H9 (cell line): ENCODE results near the gene PROK1. TPM values are rescaled to one million over a fixed set of nuclear protein-coding genes. Genes with fewer than 3 reads are reported as not detected.
A peak's percentile ranks its signal among the peaks of the same experiment; 100 is the strongest.
"Not testable (repeated sequence)": the region's sequence is repeated elsewhere in the genome, so short reads cannot be mapped to it uniquely, and the experiment has no call there.

Experiments used
- DNase-seq: peaks from one replicate; pipeline ENCODE4 v3.0.0-alpha.2; 2017
- H2AFZ ChIP-seq: one replicate; pipeline ENCODE4 v1.6.1; 2013; ENCODE audit warnings: mild to moderate bottlenecking, low read length, control low read depth, moderate library complexity
- H2AK5ac ChIP-seq: 2 replicates; pipeline ENCODE4 v1.6.1; 2013; ENCODE audit warnings: low read length, control low read depth, mixed read lengths; ENCODE audit not compliant: insufficient read length
- H2BK120ac ChIP-seq: one replicate; pipeline ENCODE4 v1.6.1; 2013; ENCODE audit warnings: low read depth, mild to moderate bottlenecking, low read length, control low read depth, inconsistent platforms; ENCODE audit not compliant: poor library complexity, severe bottlenecking
- H2BK12ac ChIP-seq: 2 replicates; pipeline ENCODE4 v1.6.1; 2013; ENCODE audit warnings: low read length, control low read depth, mixed read lengths, low read depth; ENCODE audit not compliant: insufficient read length
- H2BK15ac ChIP-seq: 2 replicates; pipeline ENCODE4 v1.6.1; 2013; ENCODE audit warnings: low read depth, low read length, control low read depth
- H2BK20ac ChIP-seq: one replicate; pipeline ENCODE4 v1.6.1; 2013; ENCODE audit warnings: low read depth, mild to moderate bottlenecking, low read length, control low read depth, inconsistent platforms; ENCODE audit not compliant: poor library complexity, severe bottlenecking
- H2BK5ac ChIP-seq: 2 replicates; pipeline ENCODE4 v1.6.1; 2013; ENCODE audit warnings: low read length, control low read depth, mixed read lengths; ENCODE audit not compliant: insufficient read length
- H3K14ac ChIP-seq: 2 replicates; pipeline ENCODE4 v1.6.1; 2013; ENCODE audit warnings: low read length, control low read depth; ENCODE audit not compliant: insufficient read depth
- H3K18ac ChIP-seq: 2 replicates; pipeline ENCODE4 v1.6.1; 2013; ENCODE audit warnings: low read depth, mild to moderate bottlenecking, mixed read lengths, low read length, control low read depth; ENCODE audit not compliant: insufficient read length
- H3K23ac ChIP-seq: 2 replicates; pipeline ENCODE4 v1.6.1; 2013; ENCODE audit warnings: low read length, control low read depth, mixed read lengths, low read depth; ENCODE audit not compliant: insufficient read length
- H3K23me2 ChIP-seq: 2 replicates; pipeline ENCODE4 v1.6.1; 2013; ENCODE audit warnings: low read depth, mild to moderate bottlenecking, mixed read lengths, low read length, control low read depth; ENCODE audit not compliant: insufficient read length, poor library complexity, severe bottlenecking
- H3K27ac ChIP-seq: 2 replicates; pipeline ENCODE4 v1.5.1; 2013; ENCODE audit warnings: low read length, control low read depth, mixed read lengths, low read depth; ENCODE audit not compliant: insufficient read length
- H3K27me3 ChIP-seq: 2 replicates; pipeline ENCODE4 v1.6.1; 2013; ENCODE audit warnings: low read length, control low read depth, inconsistent platforms; ENCODE audit not compliant: insufficient read depth
- H3K4ac ChIP-seq: 2 replicates; pipeline ENCODE4 v1.6.1; 2013; ENCODE audit warnings: low read depth, mild to moderate bottlenecking, control low read depth, inconsistent platforms, low read length, moderate library complexity
- H3K4me1 ChIP-seq: 2 replicates; pipeline ENCODE4 v1.6.1; 2013; ENCODE audit warnings: low read length, control low read depth, inconsistent platforms; ENCODE audit not compliant: insufficient read depth
- H3K4me2 ChIP-seq: 2 replicates; pipeline ENCODE4 v1.6.1; 2013; ENCODE audit warnings: low read length, control low read depth, mixed read lengths; ENCODE audit not compliant: insufficient read length, insufficient read depth
- H3K56ac ChIP-seq: 2 replicates; pipeline ENCODE4 v1.6.1; 2013; ENCODE audit warnings: low read depth, mild to moderate bottlenecking, mixed read lengths, low read length, control low read depth; ENCODE audit not compliant: insufficient read length
- H3K79me1 ChIP-seq: 2 replicates; pipeline ENCODE4 v1.6.1; 2013; ENCODE audit warnings: low read depth, mild to moderate bottlenecking, moderate library complexity, low read length, control low read depth, inconsistent platforms; ENCODE audit not compliant: insufficient read depth, poor library complexity, severe bottlenecking
- H3K79me2 ChIP-seq: 2 replicates; pipeline ENCODE4 v1.6.1; 2013; ENCODE audit warnings: low read length, control low read depth, inconsistent platforms; ENCODE audit not compliant: insufficient read depth
- H3K9ac ChIP-seq: 2 replicates; pipeline ENCODE4 v1.6.1; 2013; ENCODE audit warnings: low read length, control low read depth, mixed read lengths; ENCODE audit not compliant: insufficient read length; ENCODE audit errors: extremely low read depth
- H3K9me3 ChIP-seq: one replicate; pipeline ENCODE4 v1.6.1; 2013; ENCODE audit warnings: low read depth, low read length, inconsistent platforms; ENCODE audit not compliant: control insufficient read depth
- H3T11ph ChIP-seq: one replicate; pipeline ENCODE4 v1.6.1; 2013; ENCODE audit warnings: mild to moderate bottlenecking, low read length, control low read depth, inconsistent platforms
- H4K20me1 ChIP-seq: one replicate; pipeline ENCODE4 v1.6.1; 2013; ENCODE audit not compliant: control insufficient read depth, insufficient read length, insufficient read depth
- H4K5ac ChIP-seq: 2 replicates; pipeline ENCODE4 v1.6.1; 2013; ENCODE audit warnings: low read depth, mild to moderate bottlenecking, mixed read lengths, low read length, control low read depth; ENCODE audit not compliant: insufficient read length
- H4K8ac ChIP-seq: replicated peaks from 2 replicates; pipeline ENCODE4 v1.6.1; 2013; ENCODE audit warnings: low read length, control low read depth, mixed read lengths, low read depth; ENCODE audit not compliant: insufficient read length
- H4K91ac ChIP-seq: 2 replicates; pipeline ENCODE4 v1.6.1; 2013; ENCODE audit warnings: low read depth, mild to moderate bottlenecking, moderate library complexity, mixed read lengths, low read length, control low read depth; ENCODE audit not compliant: insufficient read length
- H3K27ac Mint-ChIP-seq, 3 experiments: 2 replicates in 2 of 3; 3 replicates in 1 of 3; pipeline ENCODE4 v1.8.0; 2020 to 2021; ENCODE audit warnings: mixed read lengths in 3 of 3, mild to moderate bottlenecking in 1 of 3, moderate library complexity in 1 of 3
- H3K27me3 Mint-ChIP-seq: 2 replicates; pipeline ENCODE4 v1.8.0; 2021; ENCODE audit warnings: low read depth, mild to moderate bottlenecking, moderate library complexity, mixed read lengths
- H3K36me3 Mint-ChIP-seq, 3 experiments: 2 replicates in 2 of 3; 3 replicates in 1 of 3; pipeline ENCODE4 v1.8.0; 2020 to 2021; ENCODE audit warnings: low read depth in 3 of 3, mixed read lengths in 3 of 3; ENCODE audit not compliant: insufficient read depth in 1 of 3
- H3K4me1 Mint-ChIP-seq, 2 experiments: 2 replicates each; pipeline ENCODE4 v1.8.0; 2020; ENCODE audit warnings: mixed read lengths in 2 of 2
- H3K4me3 Mint-ChIP-seq, 2 experiments: 2 replicates in 1 of 2; 3 replicates in 1 of 2; pipeline ENCODE4 v1.8.0; 2020 to 2021; ENCODE audit warnings: mild to moderate bottlenecking in 2 of 2, mixed read lengths in 2 of 2, moderate library complexity in 1 of 2
- H3K9me3 Mint-ChIP-seq, 2 experiments: 2 replicates in 1 of 2; 3 replicates in 1 of 2; pipeline ENCODE4 v1.8.0; 2020; ENCODE audit warnings: mild to moderate bottlenecking in 2 of 2, mixed read lengths in 2 of 2, moderate library complexity in 1 of 2
- WGBS: extraction: QIAGEN DNeasy Blood & Tissue Kit; methylation state at CpG from one replicate; pipeline ENCODE4 v1.1.7; 2013; ENCODE audit warnings: missing lambda C conversion rate, low lambda C conversion rate, mixed read lengths; ENCODE audit not compliant: insufficient read length; ENCODE audit errors: extremely low coverage; 5-methylcytosine and 5-hydroxymethylcytosine counted together
- total RNA-seq: library from RNA; stranded (reverse); gene quantifications from 2 replicates; pipeline ENCODE4 v1.2.1, GENCODE V29; 2021
- TF ChIP-seq, protein P1 (sequence below): fragments of 200-600 bp; sonication (generic); conservative IDR thresholded peaks from 3 replicates; pipeline ENCODE4 v1.8.0; 2021; ENCODE audit warnings: antibody characterized with exemption, mild to moderate bottlenecking

PROK1 gene
- total RNA-seq, 1 experiment from 2014 or later = not detected

DNA sequence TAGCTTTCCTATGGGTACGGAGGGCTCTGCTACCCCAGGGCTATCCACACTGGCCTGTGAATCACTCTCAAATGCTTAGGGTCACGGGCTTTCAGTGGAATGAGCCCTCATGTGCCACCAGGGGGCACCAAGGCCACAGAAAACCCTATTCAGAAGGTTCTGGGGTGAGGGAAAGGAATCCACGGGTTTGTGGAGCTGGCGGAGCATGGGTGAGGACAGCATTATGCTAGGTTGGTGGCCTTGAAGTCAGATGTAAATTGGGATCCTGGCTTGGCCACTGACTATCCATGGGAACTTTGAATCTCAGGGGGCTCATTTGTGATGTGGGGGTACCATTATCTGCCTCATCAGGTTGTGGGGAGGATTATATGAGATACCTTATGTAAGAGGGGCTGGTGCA is 38.4 kb upstream of the PROK1 start:
- Histone ChIP-seq H3K9ac (no peak overlapping the region), H3K4me2 (no peak overlapping the region), H3K9me3 (no peaks in the 10 kb centered on the region), H2BK12ac (no peak overlapping the region), H4K8ac (no peak overlapping the region), H3T11ph (no peak overlapping the region), H4K91ac (no peak overlapping the region), H3K18ac (no peak overlapping the region), H4K20me1 (no peaks in the 10 kb centered on the region), H3K27ac (no peak overlapping the region), H2BK15ac (no peak overlapping the region), H2AFZ (no peak overlapping the region), H4K5ac (no peak overlapping the region), H2AK5ac (no peak overlapping the region), H3K27me3 (no peaks in the 10 kb centered on the region), H3K56ac (no peak overlapping the region), H2BK120ac (no peak overlapping the region), H3K23me2 (peaks cover 5% of the 10 kb centered on the region), H2BK5ac (no peak overlapping the region), H3K4ac (no peak overlapping the region), H3K14ac (no peak overlapping the region), H3K4me1 (0 out of 2 replicates have a peak, but pooled peaks cover 4% of the 10 kb centered on the region), H3K79me2 (no peaks in the 10 kb centered on the region), H2BK20ac (no peak overlapping the region), H3K79me1 (no peaks in the 10 kb centered on the region), H3K23ac (no peak overlapping the region)
- TF ChIP-seq, protein P1, sequence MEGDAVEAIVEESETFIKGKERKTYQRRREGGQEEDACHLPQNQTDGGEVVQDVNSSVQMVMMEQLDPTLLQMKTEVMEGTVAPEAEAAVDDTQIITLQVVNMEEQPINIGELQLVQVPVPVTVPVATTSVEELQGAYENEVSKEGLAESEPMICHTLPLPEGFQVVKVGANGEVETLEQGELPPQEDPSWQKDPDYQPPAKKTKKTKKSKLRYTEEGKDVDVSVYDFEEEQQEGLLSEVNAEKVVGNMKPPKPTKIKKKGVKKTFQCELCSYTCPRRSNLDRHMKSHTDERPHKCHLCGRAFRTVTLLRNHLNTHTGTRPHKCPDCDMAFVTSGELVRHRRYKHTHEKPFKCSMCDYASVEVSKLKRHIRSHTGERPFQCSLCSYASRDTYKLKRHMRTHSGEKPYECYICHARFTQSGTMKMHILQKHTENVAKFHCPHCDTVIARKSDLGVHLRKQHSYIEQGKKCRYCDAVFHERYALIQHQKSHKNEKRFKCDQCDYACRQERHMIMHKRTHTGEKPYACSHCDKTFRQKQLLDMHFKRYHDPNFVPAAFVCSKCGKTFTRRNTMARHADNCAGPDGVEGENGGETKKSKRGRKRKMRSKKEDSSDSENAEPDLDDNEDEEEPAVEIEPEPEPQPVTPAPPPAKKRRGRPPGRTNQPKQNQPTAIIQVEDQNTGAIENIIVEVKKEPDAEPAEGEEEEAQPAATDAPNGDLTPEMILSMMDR = peak; percentile 87
- no CpG with 5 or more reads among the region's 4 CpGs for WGBS
- DNase-seq = peak; percentile 82
- H3K9me3 Mint-ChIP-seq = no peaks in the 10 kb centered on the region; a peak in 1 of 5 replicates
- no peak overlapping the region for H3K27ac Mint-ChIP-seq
- H3K4me1 Mint-ChIP-seq = peaks cover 16% of the 10 kb centered on the region in 2 experiments
- peaks cover 4% of the 10 kb centered on the region; the same call in 1 of the 2 replicates for H3K27me3 Mint-ChIP-seq
- no peak overlapping the region for H3K4me3 Mint-ChIP-seq
- no peaks in the 10 kb centered on the region for H3K36me3 Mint-ChIP-seq

DNA sequence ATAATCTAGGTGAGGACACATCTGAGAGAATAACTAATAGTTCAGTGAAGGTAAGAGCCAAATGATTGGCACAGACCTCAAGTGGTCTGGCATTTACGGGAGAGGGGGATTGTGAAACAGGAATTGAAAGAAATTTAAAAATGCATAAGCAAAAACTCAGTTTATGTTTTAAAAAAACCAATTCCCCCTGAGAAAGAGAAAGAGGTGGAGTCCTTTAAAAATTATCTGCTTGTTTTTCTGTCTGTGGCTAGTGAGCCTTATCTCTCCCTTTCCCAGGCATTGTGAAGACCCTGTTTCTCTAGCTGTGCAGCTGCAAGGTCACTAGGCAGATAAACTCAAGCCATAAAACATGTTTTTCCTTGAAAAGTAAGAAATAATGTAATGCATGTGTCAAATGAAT is 37.9 kb upstream of the PROK1 start:
- not testable (repeated sequence) for H2BK120ac ChIP-seq, DNase-seq
- peaks cover 13 to 16% of the 10 kb centered on the region in 2 experiments for H3K4me1 Mint-ChIP-seq

More for the DNA sequence above, 37.9 kb upstream of the PROK1 start:
- H3T11ph ChIP-seq, H4K20me1 ChIP-seq, H4K5ac ChIP-seq, H2AFZ ChIP-seq, H3K4ac ChIP-seq, H3K27me3 Mint-ChIP-seq, H3K27ac Mint-ChIP-seq, H2BK12ac ChIP-seq, H2BK20ac ChIP-seq, H3K36me3 Mint-ChIP-seq, H3K4me3 Mint-ChIP-seq, H4K91ac ChIP-seq, H3K9ac ChIP-seq, H3K56ac ChIP-seq, H3K27ac ChIP-seq, H2BK15ac ChIP-seq, H3K79me1 ChIP-seq, H3K79me2 ChIP-seq, H3K9me3 Mint-ChIP-seq, H3K14ac ChIP-seq, H3K23me2 ChIP-seq, H3K18ac ChIP-seq, H2BK5ac ChIP-seq, H3K23ac ChIP-seq, H3K4me2 ChIP-seq, H3K9me3 ChIP-seq, H4K8ac ChIP-seq, H3K4me1 ChIP-seq, H2AK5ac ChIP-seq, H3K27me3 ChIP-seq: not testable (repeated sequence)
- WGBS = no CpG with 5 or more reads among the region's 1 CpG
